GM21528 (cell line): Measurements from ENCODE around the gene SNRPE.
"Not testable (repeated sequence)": the region's sequence is repeated elsewhere in the genome, so short reads cannot be mapped to it uniquely, and the experiment has no call there.

Experiments
- ATAC-seq: cut with Tn5 transposase; IDR thresholded peaks from one replicate; pipeline ENCODE4 v1.9.1; 2021; ENCODE audit warnings: mild to moderate bottlenecking, moderate library complexity; ENCODE audit not compliant: unreplicated experiment, low FRiP score

The SNRPE gene

GRCh38 chr1:203861379-203862184 is at the start of gene SNRPE:
Gene SNRPE, plus strand, starts transcription at chr1:203861599. Its CDS starts 61 bp downstream, at chr1:203861660.
- peak; percentile 95 for ATAC-seq

DNA sequence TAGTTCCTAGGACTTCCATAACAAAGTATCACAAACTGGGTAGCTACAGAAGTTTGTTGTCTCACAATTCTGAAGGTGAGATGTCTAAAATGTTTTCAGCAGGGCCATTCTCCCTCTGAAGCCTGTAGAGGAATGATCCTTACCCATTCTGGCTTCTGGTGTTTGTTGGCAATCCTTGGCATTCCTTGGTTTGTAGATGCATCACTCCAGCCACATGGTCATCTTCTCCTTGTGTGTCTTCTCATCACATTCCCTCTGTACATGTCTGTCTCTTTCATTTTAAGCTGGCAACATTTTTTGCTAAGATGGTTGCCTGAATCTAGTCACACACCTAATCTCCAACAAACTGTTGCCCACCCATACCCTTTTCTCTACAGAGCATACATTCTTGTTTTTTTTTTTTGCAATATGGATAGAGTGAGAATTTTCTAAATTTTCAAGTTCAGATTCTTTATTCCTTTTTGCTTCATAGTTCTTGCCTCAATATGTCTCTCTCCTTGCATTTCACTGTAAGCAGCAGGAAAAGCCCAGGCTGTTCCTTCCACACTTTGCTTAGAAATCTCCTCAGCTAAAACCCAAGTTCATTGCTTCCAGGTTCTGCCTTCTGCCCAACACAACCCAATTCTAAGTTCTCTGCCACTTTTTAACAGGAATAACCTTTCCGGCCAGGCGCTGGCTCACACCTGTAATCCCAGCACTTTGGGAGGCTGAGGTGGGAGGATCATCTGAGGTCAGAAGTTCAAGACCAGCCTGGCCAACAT is 47.6 kb upstream of the SNRPE start:
- no peak for ATAC-seq

DNA sequence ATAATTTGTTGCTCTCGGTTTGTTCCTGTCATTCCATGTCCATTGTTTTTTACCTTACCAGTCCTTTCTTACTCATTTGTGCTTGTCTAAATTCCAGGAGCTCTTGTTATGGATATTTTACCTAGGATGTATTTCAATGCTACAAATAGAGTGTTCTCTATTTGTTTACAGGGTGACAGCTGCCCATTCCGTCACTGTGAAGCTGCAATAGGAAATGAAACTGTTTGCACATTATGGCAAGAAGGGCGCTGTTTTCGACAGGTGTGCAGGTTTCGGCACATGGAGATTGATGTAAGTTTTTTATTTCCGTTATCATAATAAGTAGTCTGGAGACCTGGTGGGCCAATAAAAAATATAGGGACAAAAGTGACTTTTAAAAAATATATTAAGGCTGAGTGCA is 43.0 kb upstream of the SNRPE start:
- no peak for ATAC-seq

DNA sequence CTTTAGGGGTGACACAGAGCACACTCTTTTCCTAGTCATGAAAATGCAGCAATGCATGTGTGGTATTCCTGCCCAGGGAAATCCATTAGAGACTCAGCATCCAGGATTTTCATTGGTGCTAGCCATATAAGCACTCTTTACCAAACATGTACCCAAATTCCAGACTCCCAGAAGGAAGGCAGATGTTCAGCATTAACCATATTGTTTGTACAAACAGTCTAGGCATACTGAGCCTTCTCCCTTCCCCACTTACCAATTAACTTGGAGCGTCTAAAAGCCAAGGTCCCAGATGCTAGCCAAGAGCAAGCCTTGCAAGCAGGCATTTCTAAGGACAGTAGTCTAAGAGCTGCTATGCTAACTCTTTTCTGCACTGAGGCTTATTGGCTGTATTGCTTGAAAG is 38.1 kb upstream of the SNRPE start:
- ATAC-seq, result no peak

- ATAC-seq, result no peak
Measured at GRCh38 chr1:203826175-203826574, 35.2 kb upstream of the SNRPE start.

- ATAC-seq, result no peak
Measured at GRCh38 chr1:203828002-203828401, 33.4 kb upstream of the SNRPE start.

GRCh38 chr1:203828503-203828902 is 32.9 kb upstream of the SNRPE start:
- no peak for ATAC-seq

- ATAC-seq, result not testable (repeated sequence)
Measured at GRCh38 chr1:203829247-203829646, 32.2 kb upstream of the SNRPE start.

- no peak for ATAC-seq
Measured at GRCh38 chr1:203835476-203835875, 25.9 kb upstream of the SNRPE start.

GRCh38 chr1:203839081-203839480 is 22.3 kb upstream of the SNRPE start:
- ATAC-seq, result no peak

GRCh38 chr1:203840208-203840808 is 21.1 kb upstream of the SNRPE start:
- no peak for ATAC-seq

DNA sequence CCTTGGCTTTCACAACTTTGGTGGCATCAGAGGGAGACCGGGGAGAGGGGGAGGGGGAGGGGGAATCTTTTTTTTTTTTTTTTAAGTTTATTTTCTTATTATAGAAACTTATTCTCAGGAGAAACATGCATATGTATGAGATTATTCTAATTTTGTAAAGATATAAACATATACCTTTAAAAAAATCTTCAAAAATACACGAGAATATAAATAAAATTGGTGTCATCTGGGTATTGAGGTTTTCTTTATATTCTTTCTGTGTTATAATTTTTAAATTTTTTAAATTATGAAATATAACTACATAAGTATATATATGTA is 18.9 kb upstream of the SNRPE start:
- ATAC-seq, result no peak

DNA sequence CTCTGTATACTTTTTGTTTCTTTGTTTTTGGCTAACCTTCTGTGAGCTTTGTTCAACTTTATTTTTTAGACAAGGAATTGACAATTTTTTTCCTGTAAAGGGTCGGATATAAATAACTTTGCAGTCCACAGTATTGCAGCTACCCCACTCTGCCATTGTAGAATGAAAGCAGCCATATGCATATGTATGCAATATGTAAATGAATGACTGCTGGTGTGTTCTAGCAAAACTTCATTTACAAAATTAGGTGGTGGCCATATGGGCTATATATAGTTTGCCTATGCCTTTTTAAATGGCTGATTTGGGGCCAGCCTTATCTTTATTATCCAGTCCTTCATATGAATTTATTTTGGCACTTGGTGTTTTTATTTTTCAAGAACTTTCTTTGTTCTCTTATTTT is 18.0 kb upstream of the SNRPE start:
- no peak for ATAC-seq

GRCh38 chr1:203853112-203853511 is 8.3 kb upstream of the SNRPE start:
- not testable (repeated sequence) for ATAC-seq

GRCh38 chr1:203858055-203858454 is 3.3 kb upstream of the SNRPE start:
- ATAC-seq, result no peak

GRCh38 chr1:203858975-203859374 is 2.4 kb upstream of the SNRPE start:
- no peak for ATAC-seq

DNA sequence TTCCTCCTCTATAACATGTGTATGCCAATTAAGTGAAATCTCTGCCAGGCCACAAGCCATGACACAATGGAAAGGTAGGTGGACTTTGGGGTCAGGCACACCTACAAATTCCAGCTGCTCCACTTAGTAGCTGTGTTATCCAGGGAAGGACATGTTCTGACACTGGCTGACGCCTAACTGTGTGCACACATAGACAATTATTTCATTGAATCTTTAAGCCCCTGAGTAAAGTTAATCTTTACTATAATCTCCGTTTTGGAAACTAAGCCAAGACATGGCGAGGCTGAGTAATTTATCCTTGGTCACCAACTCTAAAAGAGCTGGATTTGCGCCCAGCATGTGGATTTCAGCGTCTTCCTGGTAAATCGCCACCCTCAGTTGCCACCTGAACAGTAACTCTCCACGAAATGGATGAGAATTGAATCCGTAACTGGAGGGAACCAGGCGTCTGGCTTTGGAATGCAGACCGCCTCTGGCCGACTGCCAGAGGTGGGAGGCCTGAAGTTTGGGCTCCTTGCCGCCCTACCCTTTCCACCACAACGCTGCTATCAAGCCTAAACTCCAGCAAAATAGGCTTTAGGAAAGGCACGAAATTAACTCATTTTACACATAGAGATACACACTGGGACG is 888 bp upstream of the SNRPE start:
- no peak for ATAC-seq

- no peak for ATAC-seq
Measured at GRCh38 chr1:203867802-203868201, 6.4 kb downstream of the SNRPE start.

DNA sequence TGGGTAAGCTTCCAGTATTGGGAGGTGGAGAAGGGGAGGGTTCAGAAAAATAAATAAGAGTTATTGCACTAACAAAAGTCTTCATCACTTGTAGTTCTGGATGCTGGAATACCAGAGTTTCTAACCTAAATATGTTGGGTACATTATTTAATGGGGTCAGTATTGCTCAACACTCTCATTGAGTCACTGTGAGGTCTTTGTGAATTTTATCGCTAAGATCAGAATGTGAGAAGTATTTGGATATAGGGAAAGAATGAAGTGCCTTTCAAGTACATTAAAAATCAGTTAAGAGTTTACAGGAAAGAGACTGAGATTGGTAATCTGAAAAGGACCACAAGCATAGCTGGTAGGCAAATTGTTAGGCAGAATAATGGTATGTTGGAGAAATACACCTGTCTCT is 8.8 kb downstream of the SNRPE start:
- ATAC-seq, result no peak

DNA sequence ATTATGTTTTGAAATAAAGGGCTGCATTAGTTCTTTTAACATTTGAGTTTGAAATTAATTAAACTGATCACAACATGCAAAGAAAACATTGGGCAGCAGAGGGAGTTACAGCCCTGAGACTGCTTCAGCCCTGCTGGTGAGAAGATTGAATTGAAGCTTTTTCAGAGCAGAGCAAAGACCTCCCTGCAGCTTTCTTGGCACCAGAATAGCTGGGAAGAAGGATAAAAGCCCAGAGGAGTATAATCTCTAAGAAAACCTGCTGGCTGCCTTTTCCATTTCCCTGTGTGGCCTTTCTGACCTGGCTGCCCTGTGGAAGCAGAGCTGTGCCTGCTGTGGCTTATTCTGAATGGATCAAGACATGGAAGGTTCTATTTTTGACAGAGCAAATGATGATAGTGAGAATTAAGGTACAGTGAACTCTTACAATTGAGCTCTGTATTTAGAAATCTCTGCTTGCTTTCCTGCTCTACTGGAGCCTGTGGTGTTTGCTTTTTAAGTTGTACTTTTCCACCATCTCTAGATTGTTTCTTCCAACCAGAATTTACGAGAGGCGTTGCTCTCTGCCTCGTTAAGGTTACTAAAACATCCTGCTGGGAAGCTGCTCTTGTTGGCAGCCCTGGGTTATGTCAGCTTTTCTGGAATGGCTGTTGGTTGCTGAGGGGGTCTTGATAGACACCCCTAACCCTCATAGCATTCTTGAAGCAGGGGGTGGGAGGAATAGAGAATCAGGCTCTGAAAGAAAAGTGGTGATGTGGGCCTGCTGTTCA is 9.9 kb downstream of the SNRPE start:
- ATAC-seq, result no peak
